ENCODE results near the gene SLC4A1AP. TPM values are rescaled to one million over a fixed set of nuclear protein-coding genes. Genes with fewer than 3 reads are reported as not detected.

Gene SLC4A1AP
- total RNA-seq, 4 donors from 2014 or later, result 15.6 to 25.0 (median 22.1) TPM

GRCh38 chr2:27647737-27648136, 16.0 kb upstream of the SLC4A1AP start:
- TF ChIP-seq POLR2A (IDR thresholded peaks at IDR 0.05) (no peak), CTCF (IDR thresholded peaks at IDR 0.05) (no peak)
- WGBS, 2 donors, result 90 to 94% methylated on average over 4 of the region's 4 CpGs
- DNase-seq (ENCODE audit: low spot score in 2 of 2), result no peak
- H3K4me3 ChIP-seq (ENCODE audit: low read depth, poor library complexity, severe bottlenecking), result no peak overlapping the region
- intact Hi-C loops (cut with DNase I; ENCODE audit: low total_unique reads), result no loop called here

- intact Hi-C loops (cut with DNase I; ENCODE audit: low total_unique reads), result no loop called here
Observed at GRCh38 chr2:27651056-27651455, 12.6 kb upstream of the SLC4A1AP start.

GRCh38 chr2:27652341-27652740, 11.3 kb upstream of the SLC4A1AP start:
- intact Hi-C loops (cut with DNase I; ENCODE audit: low total_unique reads), result no loop called here
- no peak for DNase-seq (ENCODE audit: low spot score in 2 of 2)
- TF ChIP-seq POLR2A (IDR thresholded peaks at IDR 0.05), result no peak
- TF ChIP-seq CTCF (IDR thresholded peaks at IDR 0.05), result no peak
- no peak overlapping the region for H3K4me3 ChIP-seq (ENCODE audit: low read depth, poor library complexity, severe bottlenecking)

More at GRCh38 chr2:27651056-27651455, 12.6 kb upstream of the SLC4A1AP start:
- H3K4me3 ChIP-seq (ENCODE audit: low read depth, poor library complexity, severe bottlenecking), result no peak overlapping the region
- TF ChIP-seq CTCF (IDR thresholded peaks at IDR 0.05), result no peak
- TF ChIP-seq POLR2A (IDR thresholded peaks at IDR 0.05), result no peak
- 76% methylated on average over 4 of the region's 4 CpGs for WGBS, 2 donors
- no peak for DNase-seq (ENCODE audit: low spot score in 2 of 2)

- TF ChIP-seq CTCF (IDR thresholded peaks at IDR 0.05) (no peak), POLR2A (IDR thresholded peaks at IDR 0.05) (no peak)
- intact Hi-C loops (cut with DNase I; ENCODE audit: low total_unique reads), result no loop called here
- H3K4me3 ChIP-seq (ENCODE audit: low read depth, poor library complexity, severe bottlenecking), result no peak overlapping the region
- WGBS, 2 donors, result 88 to 89% methylated on average over 1 of the region's 1 CpG
- DNase-seq (ENCODE audit: low spot score in 2 of 2), result no peak
Observed at GRCh38 chr2:27652790-27653189, 10.9 kb upstream of the SLC4A1AP start.

- intact Hi-C loops (cut with DNase I; ENCODE audit: low total_unique reads), result no loop called here
- 96 to 97% methylated on average over 2 of the region's 2 CpGs for WGBS, 2 donors
- H3K4me3 ChIP-seq (ENCODE audit: low read depth, poor library complexity, severe bottlenecking), result no peak overlapping the region
- TF ChIP-seq CTCF (IDR thresholded peaks at IDR 0.05) (no peak), POLR2A (IDR thresholded peaks at IDR 0.05) (no peak)
- no peak for DNase-seq (ENCODE audit: low spot score in 2 of 2)
Observed at GRCh38 chr2:27653397-27653796, 10.3 kb upstream of the SLC4A1AP start.

- no peak for TF ChIP-seq POLR2A (IDR thresholded peaks at IDR 0.05)
- TF ChIP-seq CTCF (IDR thresholded peaks at IDR 0.05), result no peak
- intact Hi-C loops (cut with DNase I; ENCODE audit: low total_unique reads), result no loop called here
- H3K4me3 ChIP-seq (ENCODE audit: low read depth, poor library complexity, severe bottlenecking), result no peak overlapping the region
- no peak for DNase-seq (ENCODE audit: low spot score in 2 of 2)
- WGBS, 2 donors, result 88 to 90% methylated on average over 7 of the region's 7 CpGs
Observed at GRCh38 chr2:27655155-27655951, 8.3 kb upstream of the SLC4A1AP start.

Measured in lower leg skin (tissue), 4 donors.